ENCODE data around the gene DCUN1D2.

- TF ChIP-seq POLR2A (IDR thresholded peaks at IDR 0.05; ENCODE audit: low read depth, low read length): no peak
- no peak for TF ChIP-seq TAF1 (IDR thresholded peaks at IDR 0.05; ENCODE audit: low read depth, low read length)
- TF ChIP-seq POLR2AphosphoS5 (IDR thresholded peaks at IDR 0.05; ENCODE audit: low read depth, low read length): no peak
- no peak for TF ChIP-seq POU2F2 (IDR thresholded peaks at IDR 0.05; ENCODE audit: low read depth, low read length)
- no peak for TF ChIP-seq SPI1 (IDR thresholded peaks at IDR 0.05; ENCODE audit: low read depth, low read length)
Observed at GRCh38 chr13:113470073-113470472, 20.4 kb downstream of the DCUN1D2 start.
